Stimulated activated CD8-positive, alpha-beta memory T cell treated with anti-CD3 and anti-CD28 coated beads, Interleukin-12 subunit alpha, Interleukin-12 subunit beta, amount 100 ng/mL, for 24 hours (primary cell): ENCODE results near the gene S100A14.
"Not testable (repeated sequence)": the region's sequence is repeated elsewhere in the genome, so short reads cannot be mapped to it uniquely, and the experiment has no call there.

ENCODE experiments used
- DNase-seq: peaks from one replicate; pipeline ENCODE4 v3.0.0-alpha.2; 2020; ENCODE audit errors: extremely low read depth

S100A14 gene

GRCh38 chr1:153586347-153586746 is 29.8 kb downstream of the S100A14 start:
- DNase-seq = no peak

- no peak for DNase-seq
Observed at GRCh38 chr1:153585006-153585405, 31.1 kb downstream of the S100A14 start.

DNA sequence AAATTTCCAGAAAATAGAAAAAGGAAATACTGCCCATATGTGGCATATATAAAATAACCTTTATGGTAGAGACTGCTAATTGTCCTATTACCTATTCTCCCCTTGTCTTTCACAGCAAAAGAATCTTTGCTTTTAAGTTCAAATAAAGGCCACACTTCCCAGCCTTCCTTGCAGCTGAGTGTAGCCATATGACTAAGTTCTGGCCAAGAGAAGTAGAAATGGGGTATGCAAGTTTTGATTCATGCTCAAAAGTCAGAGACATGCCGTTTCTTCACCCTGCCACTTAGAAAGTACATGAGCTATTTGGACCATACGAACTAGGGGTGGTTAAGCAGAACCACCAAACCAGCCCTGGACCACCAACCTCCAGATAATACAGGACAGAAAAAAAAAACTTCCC is 32.1 kb downstream of the S100A14 start:
- DNase-seq = no peak

DNA sequence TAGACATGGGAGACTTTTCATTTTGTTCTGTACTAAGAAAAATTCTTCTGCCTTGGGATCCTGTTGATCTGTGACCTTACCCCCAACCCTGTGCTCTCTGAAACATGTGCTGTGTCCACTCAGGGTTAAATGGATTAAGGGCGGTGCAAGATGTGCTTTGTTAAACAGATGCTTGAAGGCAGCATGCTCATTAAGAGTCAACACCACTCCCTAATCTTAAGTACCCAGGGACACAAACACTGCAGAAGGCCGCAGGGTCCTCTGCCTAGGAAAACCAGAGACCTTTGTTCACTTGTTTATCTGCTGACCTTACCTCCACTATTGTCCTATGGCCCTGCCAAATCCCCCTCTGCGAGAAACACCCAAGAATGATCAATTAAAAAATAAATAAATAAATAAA is 32.6 kb downstream of the S100A14 start:
- DNase-seq = not testable (repeated sequence)

GRCh38 chr1:153582836-153583235 is 33.3 kb downstream of the S100A14 start:
- not testable (repeated sequence) for DNase-seq

GRCh38 chr1:153578936-153579335 is 37.2 kb downstream of the S100A14 start:
- DNase-seq = no peak

DNA sequence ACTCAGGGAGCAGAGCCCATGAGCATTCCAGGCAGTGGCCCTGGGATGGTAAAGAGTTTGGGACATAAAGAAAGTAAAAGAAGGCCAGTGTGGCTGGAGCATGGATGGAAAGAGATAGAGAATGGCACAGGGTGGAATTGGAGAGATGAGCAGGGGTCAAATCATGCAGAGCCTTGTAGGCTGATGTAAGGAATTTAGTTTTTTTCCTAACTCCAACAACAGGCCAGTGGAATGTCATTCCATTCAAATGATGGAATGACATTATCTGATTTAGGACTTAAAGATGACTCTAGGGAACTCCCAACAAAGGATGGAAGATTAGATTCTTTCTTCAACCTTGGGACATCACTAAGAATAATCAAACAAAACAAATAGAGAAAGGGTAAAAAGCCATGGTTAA is 37.6 kb downstream of the S100A14 start:
- DNase-seq = no peak

GRCh38 chr1:153577624-153578051 is 38.5 kb downstream of the S100A14 start:
- DNase-seq = no peak

- no peak for DNase-seq
Observed at GRCh38 chr1:153577138-153577537, 39.0 kb downstream of the S100A14 start.

DNA sequence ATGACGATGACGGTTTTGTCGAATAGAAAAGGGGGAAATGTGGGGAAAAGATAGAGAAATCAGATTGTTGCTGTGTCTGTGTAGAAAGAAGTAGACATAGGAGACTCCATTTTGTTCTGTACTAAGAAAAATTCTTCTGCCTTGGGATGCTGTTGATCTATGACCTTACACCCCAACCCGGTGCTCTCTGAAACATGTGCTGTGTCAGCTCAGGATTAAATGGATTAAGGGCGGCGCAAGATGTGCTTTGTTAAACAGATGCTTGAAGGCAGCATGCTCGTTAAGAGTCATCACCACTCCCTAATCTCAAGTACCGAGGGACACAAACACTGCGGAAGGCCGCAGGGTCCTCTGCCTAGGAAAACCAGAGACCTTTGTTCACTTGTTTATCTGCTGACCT is 40.6 kb downstream of the S100A14 start:
- not testable (repeated sequence) for DNase-seq

GRCh38 chr1:153575081-153575491 is 41.0 kb downstream of the S100A14 start:
- DNase-seq = not testable (repeated sequence)

- no peak for DNase-seq
Observed at GRCh38 chr1:153573351-153573750, 42.8 kb downstream of the S100A14 start.

DNA sequence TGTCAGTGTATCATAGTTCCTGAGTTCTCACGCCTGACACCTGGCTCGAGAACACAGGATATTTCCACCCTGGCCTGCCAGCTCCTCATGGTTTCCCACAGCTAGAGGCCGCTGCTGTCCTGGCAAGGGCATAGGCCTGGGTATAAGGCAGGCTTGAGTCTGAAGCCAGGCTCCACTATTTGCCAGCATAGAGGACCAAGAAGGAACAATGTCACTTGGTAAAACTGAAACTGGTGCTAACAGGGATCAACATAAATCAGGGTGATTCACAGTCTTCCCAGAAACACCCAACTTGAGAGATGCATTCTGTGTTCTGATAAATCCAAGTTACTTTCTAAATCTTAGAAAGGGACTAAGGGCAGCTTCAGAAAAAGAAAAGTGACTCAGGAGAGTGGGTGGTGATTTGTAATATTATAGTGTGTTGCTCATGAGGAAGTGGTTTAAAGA is 43.5 kb downstream of the S100A14 start:
- no peak for DNase-seq

DNA sequence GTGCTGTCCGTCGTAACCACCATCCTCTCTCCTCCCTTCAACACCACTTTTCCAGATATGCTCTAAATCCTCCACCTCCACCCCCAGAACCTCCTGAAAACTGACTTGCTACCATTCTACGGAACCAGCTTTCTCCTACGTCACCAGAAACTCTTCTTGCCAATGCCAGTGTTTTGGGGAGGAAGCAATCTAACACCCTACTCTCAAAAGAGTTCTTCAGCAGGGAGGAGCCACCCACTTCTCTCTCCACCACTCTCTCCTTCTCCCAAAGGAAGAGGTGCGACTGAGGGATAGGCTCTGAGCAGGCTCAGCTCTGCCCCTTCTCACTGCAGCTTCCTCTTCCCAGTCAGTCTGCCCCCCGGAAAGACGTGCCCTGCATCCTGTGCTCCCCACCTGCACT is 44.4 kb downstream of the S100A14 start:
- DNase-seq = no peak

DNA sequence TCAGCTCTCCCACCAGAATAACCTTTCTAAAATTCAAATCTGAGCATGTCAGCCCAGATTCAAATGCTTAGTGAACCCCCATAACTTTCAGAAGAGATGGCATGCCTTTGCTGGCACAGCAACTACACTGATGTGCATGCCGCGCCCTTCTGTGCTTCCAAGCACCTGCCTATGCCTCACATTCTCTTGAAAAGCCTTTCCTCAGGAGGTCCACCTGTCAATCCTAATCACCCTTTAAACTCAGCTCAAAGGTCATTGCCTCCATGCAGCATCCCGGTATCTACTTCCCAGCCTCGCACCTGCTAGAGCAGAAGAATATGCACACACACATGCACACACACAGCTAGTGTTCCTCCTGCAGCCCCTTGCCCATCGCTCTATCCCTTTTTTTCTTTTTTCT is 45.3 kb downstream of the S100A14 start:
- no peak for DNase-seq

GRCh38 chr1:153569465-153569864 is 46.7 kb downstream of the S100A14 start:
- DNase-seq = no peak

DNA sequence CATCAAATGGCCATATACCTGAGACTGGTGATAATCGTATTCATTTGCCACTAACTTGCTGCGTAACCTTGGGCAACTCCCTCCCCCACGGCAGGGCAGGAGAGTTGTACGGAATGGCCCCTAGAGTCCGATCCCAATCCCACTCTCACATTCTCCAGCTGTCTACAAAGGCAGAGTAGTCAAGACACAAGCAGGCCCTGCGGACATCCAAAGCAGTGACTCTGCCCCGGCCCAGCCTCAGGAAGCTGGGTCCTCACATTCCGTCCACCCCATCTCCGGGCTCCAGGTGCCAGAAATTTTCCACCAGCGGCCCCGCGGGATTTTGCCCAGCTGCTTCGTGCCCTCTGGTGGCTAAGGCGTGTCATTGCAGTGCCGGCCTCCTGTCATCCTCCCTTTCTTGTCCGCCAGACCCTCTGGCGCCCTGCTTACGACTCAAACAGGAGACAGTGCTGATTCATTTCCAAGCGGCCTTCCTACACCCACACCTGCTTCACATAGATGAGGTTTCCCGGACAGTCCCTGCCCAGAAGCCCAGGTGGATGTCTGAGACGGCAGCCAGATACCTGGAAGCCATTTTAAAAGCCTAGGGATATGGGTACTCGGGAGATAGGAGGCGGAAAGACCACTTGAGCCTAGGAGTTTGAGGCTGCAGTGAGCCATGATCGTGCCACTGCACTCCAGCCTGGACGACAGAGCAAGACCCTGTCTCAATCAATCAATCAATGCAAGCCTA is 47.6 kb downstream of the S100A14 start:
- DNase-seq = no peak

GRCh38 chr1:153567621-153568366 is 48.3 kb downstream of the S100A14 start:
- DNase-seq = no peak

GRCh38 chr1:153566414-153567371 is 49.4 kb downstream of the S100A14 start:
- DNase-seq = peak; percentile 63

GRCh38 chr1:153565529-153566374 is 50.4 kb downstream of the S100A14 start, which contains the start of gene S100A2:
Gene S100A2 (minus strand): TSS chr1:153565844. CDS start chr1:153563877, 1,967 bp downstream.
- DNase-seq = no peak
